Activated T-helper 2 cell treated with anti-CD3 and anti-CD28 coated beads, Interferon-gamma antibody, Interleukin-2, Interleukin-4, amounts not matched to agents 10 μg/mL and 5 μg/mL and 100 μg/mL, durations not matched to agents 14 hours and 24 hours and 36 hours (primary cell): Measurements from ENCODE around the gene TSPAN18. TPM values are rescaled to one million over a fixed set of nuclear protein-coding genes. Genes with fewer than 3 reads are reported as not detected.

ENCODE experiments used
- DNase-seq: peaks from one replicate; pipeline ENCODE4 v3.0.0; 2021; ENCODE audit warnings: low spot score
- H3K27ac Mint-ChIP-seq: one replicate; pipeline ENCODE4 v1.8.0; 2021; ENCODE audit warnings: mixed read lengths
- H3K27me3 Mint-ChIP-seq: one replicate; pipeline ENCODE4 v1.8.0; 2021; ENCODE audit warnings: low read depth, mixed read lengths
- H3K36me3 Mint-ChIP-seq: one replicate; pipeline ENCODE4 v1.8.0; 2021; ENCODE audit warnings: low read depth, mixed read lengths
- H3K4me1 Mint-ChIP-seq: one replicate; pipeline ENCODE4 v1.8.0; 2021; ENCODE audit warnings: low read depth, mixed read lengths
- H3K4me3 Mint-ChIP-seq: one replicate; pipeline ENCODE4 v1.8.0; 2021; ENCODE audit warnings: low read depth, mild to moderate bottlenecking, moderate library complexity, mixed read lengths
- H3K9me3 Mint-ChIP-seq: one replicate; pipeline ENCODE4 v1.8.0; 2021; ENCODE audit warnings: mixed read lengths
- intact Hi-C: fragments of 100-400 bp; cut with micrococcal nuclease; formaldehyde crosslinking; loops from one replicate; pipeline ENCODE4 v1.15.1; 2023
- total RNA-seq: library from RNA; stranded (reverse); gene quantifications from 2 replicates; pipeline ENCODE4 v1.2.3, GENCODE V29; 2022

TSPAN18 gene
- total RNA-seq, 1 donor from 2014 or later: 0.87 TPM

DNA sequence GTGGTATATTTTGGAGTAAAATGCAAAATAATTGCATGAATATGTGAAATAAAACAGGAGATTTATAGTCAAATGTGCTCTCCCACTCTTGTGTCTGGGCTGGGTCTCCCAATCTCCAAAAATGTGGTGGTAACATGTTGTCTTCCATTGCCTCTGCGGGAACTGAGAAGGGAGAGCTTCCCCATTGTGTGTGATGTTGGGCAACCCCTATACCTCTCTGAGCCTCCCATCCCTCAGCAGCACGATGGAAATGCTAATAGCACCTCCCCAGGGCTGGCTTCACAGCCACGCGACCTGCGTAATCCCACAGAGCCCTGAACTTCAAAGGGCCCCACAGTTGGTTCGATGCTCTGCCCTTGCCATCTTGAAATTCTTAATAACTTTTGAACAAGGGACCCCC is 151.9 kb downstream of the TSPAN18 start:
- H3K27ac Mint-ChIP-seq: no peak overlapping the region
- peaks cover 2% of the 10 kb centered on the region for H3K27me3 Mint-ChIP-seq
- no peak overlapping the region for H3K4me3 Mint-ChIP-seq
- no peaks in the 10 kb centered on the region for H3K9me3 Mint-ChIP-seq
- H3K36me3 Mint-ChIP-seq: no peaks in the 10 kb centered on the region
- H3K4me1 Mint-ChIP-seq: no peaks in the 10 kb centered on the region
- intact Hi-C loops: no loop called here
- DNase-seq: no peak

- no peak for DNase-seq
- intact Hi-C loops: no loop called here
- H3K9me3 Mint-ChIP-seq: no peaks in the 10 kb centered on the region
- no peaks in the 10 kb centered on the region for H3K4me1 Mint-ChIP-seq
- no peak overlapping the region for H3K4me3 Mint-ChIP-seq
- H3K27me3 Mint-ChIP-seq: peaks cover 2% of the 10 kb centered on the region
- H3K36me3 Mint-ChIP-seq: no peaks in the 10 kb centered on the region
- H3K27ac Mint-ChIP-seq: no peak overlapping the region
Observed at GRCh38 chr11:44879432-44879831, 152.7 kb downstream of the TSPAN18 start.

GRCh38 chr11:44880511-44880910 is 153.7 kb downstream of the TSPAN18 start:
- H3K36me3 Mint-ChIP-seq: no peaks in the 10 kb centered on the region
- H3K27me3 Mint-ChIP-seq: peaks cover 2% of the 10 kb centered on the region
- H3K4me1 Mint-ChIP-seq: no peaks in the 10 kb centered on the region
- intact Hi-C loops: no loop called here
- no peak overlapping the region for H3K4me3 Mint-ChIP-seq
- H3K9me3 Mint-ChIP-seq: no peaks in the 10 kb centered on the region
- no peak overlapping the region for H3K27ac Mint-ChIP-seq
- no peak for DNase-seq

GRCh38 chr11:44880953-44881352 is 154.2 kb downstream of the TSPAN18 start:
- no peak overlapping the region for H3K4me3 Mint-ChIP-seq
- no peak overlapping the region for H3K27ac Mint-ChIP-seq
- peaks cover 2% of the 10 kb centered on the region for H3K27me3 Mint-ChIP-seq
- H3K36me3 Mint-ChIP-seq: no peaks in the 10 kb centered on the region
- H3K9me3 Mint-ChIP-seq: no peaks in the 10 kb centered on the region
- H3K4me1 Mint-ChIP-seq: no peaks in the 10 kb centered on the region
- intact Hi-C loops: no loop called here
- DNase-seq: no peak

DNA sequence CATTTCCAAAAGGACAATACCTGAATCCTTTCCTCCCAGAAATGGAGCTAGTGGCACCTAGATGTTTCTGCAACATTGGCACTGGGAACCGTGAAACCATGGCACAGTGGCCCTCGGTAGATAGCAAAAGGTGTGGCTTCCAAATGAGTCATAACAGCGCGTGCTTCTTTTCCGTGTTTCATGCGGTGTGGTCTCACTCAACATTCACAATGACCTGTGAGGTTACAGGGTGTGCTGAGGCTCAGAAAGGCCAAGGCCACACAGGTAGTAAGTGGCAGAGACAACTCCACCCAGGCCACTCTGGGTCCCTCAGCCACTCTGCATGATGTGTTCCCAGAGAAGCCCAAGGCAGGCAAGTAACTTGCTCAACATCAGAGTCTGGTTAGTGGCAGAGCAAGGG is 156.5 kb downstream of the TSPAN18 start:
- Mint-ChIP-seq H3K4me3 (no peak overlapping the region), H3K27me3 (peaks cover 8% of the 10 kb centered on the region), H3K27ac (no peak overlapping the region), H3K4me1 (no peaks in the 10 kb centered on the region), H3K36me3 (no peaks in the 10 kb centered on the region), H3K9me3 (no peaks in the 10 kb centered on the region)
- DNase-seq: no peak
- intact Hi-C loops: no loop called here

DNA sequence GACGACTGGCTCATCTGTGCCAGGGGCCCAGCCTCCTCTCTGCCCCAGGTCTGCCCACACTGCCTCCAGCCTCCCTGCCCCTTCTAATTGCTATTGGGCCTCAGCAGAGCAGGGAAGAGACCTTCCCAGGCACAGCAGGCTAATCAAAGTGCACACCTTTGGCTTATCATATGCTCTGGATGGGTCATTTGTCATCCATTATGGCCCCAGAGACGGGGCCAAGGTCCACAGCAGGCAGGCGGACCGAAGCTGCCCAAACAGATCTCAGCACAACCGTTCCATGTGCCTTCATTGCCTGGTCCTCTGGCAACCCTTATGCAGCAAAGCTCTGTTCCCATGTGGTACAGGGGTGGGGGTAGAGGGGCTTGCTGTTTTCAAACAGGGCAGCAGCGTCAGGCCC is 157.3 kb downstream of the TSPAN18 start:
- H3K27ac Mint-ChIP-seq: no peak overlapping the region
- DNase-seq: no peak
- no peaks in the 10 kb centered on the region for H3K9me3 Mint-ChIP-seq
- peaks cover 8% of the 10 kb centered on the region for H3K27me3 Mint-ChIP-seq
- no peaks in the 10 kb centered on the region for H3K4me1 Mint-ChIP-seq
- intact Hi-C loops: no loop called here
- no peaks in the 10 kb centered on the region for H3K36me3 Mint-ChIP-seq
- no peak overlapping the region for H3K4me3 Mint-ChIP-seq

- Mint-ChIP-seq H3K27me3 (peaks cover 8% of the 10 kb centered on the region), H3K4me3 (no peak overlapping the region), H3K36me3 (no peaks in the 10 kb centered on the region), H3K27ac (no peak overlapping the region), H3K9me3 (no peaks in the 10 kb centered on the region), H3K4me1 (no peaks in the 10 kb centered on the region)
- intact Hi-C loops: no loop called here
- DNase-seq: no peak
Observed at GRCh38 chr11:44885065-44885810, 158.5 kb downstream of the TSPAN18 start.

DNA sequence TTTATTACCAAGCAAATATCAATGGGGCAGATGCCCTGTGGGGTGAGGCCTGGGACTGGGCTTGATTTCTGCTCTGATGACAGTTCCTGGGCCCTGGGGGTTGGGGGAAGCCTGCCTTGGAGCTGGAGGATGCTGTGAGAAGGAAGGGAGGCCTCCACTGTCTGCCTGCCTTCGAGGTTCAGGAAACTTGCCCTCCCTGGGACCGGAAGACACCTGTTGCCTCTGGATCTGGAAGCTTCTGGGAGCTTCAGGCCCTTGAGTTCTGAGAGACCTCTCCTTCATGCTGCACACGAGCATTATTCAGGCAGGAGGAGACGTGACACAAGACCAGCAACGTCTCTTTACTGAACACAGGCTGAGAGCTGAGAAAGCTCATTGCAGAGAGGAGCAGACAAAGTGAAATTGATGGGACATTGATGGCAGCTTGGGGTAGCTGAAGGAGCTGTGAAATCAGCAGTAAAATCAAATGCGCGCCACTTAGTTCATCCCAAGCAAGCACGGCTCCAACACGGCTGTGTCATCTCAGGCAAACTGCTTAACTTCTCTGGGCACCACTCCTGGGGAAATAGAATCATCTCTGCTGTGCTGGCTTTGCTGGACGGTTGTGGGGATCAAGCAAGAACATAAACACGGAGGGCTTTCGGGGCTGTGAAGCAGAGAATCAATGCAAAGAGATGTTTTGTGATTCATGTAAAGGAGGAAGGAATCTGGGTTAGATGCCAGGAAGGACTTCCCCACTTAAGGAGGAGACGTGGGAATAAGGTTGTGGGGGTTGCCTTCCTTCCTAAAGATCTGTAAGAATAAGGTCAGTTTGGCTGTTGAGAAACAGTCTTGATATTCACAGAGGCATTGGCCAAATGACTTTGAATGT is 159.4 kb downstream of the TSPAN18 start:
- H3K36me3 Mint-ChIP-seq: no peaks in the 10 kb centered on the region
- no peak overlapping the region for H3K4me3 Mint-ChIP-seq
- intact Hi-C loops: no loop called here
- DNase-seq: no peak
- no peaks in the 10 kb centered on the region for H3K4me1 Mint-ChIP-seq
- H3K27me3 Mint-ChIP-seq: peaks cover 8% of the 10 kb centered on the region
- no peaks in the 10 kb centered on the region for H3K9me3 Mint-ChIP-seq
- no peak overlapping the region for H3K27ac Mint-ChIP-seq

- no peak overlapping the region for H3K27ac Mint-ChIP-seq
- peaks cover 8% of the 10 kb centered on the region for H3K27me3 Mint-ChIP-seq
- no peak overlapping the region for H3K4me3 Mint-ChIP-seq
- intact Hi-C loops: no loop called here
- no peak for DNase-seq
- H3K9me3 Mint-ChIP-seq: no peaks in the 10 kb centered on the region
- H3K4me1 Mint-ChIP-seq: no peaks in the 10 kb centered on the region
- H3K36me3 Mint-ChIP-seq: no peaks in the 10 kb centered on the region
Observed at GRCh38 chr11:44886790-44887140, 160.0 kb downstream of the TSPAN18 start.

DNA sequence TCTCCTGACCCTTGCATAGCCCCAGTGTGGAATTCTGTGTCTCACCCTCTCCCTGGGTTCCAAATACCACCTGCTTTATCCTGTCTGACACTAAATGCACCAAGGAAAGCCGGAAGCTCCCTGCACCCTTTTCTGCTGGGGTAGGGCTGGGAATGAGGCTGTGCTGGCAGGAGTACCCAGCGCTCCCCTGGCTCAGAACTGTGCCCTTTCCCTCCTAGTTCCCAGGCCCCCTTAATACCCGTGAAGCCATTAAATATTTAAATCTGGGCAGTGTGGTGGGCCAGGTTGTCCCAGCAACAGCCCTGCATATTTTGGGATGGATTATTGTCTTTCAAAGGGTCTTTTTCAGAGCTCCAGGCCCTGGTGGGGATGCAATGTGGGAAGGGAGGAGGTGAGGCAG is 160.9 kb downstream of the TSPAN18 start:
- intact Hi-C loops: no loop called here
- Mint-ChIP-seq H3K27me3 (peaks cover 6% of the 10 kb centered on the region), H3K4me3 (no peak overlapping the region), H3K27ac (no peak overlapping the region), H3K9me3 (no peaks in the 10 kb centered on the region), H3K4me1 (no peaks in the 10 kb centered on the region), H3K36me3 (no peaks in the 10 kb centered on the region)
- no peak for DNase-seq

- H3K9me3 Mint-ChIP-seq: no peaks in the 10 kb centered on the region
- H3K27me3 Mint-ChIP-seq: peaks cover 8% of the 10 kb centered on the region
- no peak for DNase-seq
- H3K4me1 Mint-ChIP-seq: no peaks in the 10 kb centered on the region
- intact Hi-C loops: no loop called here
- no peaks in the 10 kb centered on the region for H3K36me3 Mint-ChIP-seq
- H3K27ac Mint-ChIP-seq: no peak overlapping the region
- H3K4me3 Mint-ChIP-seq: no peak overlapping the region
Observed at GRCh38 chr11:44889266-44889665, 162.5 kb downstream of the TSPAN18 start.

- DNase-seq: no peak
- peaks cover 2% of the 10 kb centered on the region for H3K27me3 Mint-ChIP-seq
- H3K36me3 Mint-ChIP-seq: no peaks in the 10 kb centered on the region
- intact Hi-C loops: no loop called here
- no peak overlapping the region for H3K4me3 Mint-ChIP-seq
- H3K27ac Mint-ChIP-seq: no peak overlapping the region
- no peaks in the 10 kb centered on the region for H3K9me3 Mint-ChIP-seq
- H3K4me1 Mint-ChIP-seq: no peaks in the 10 kb centered on the region
Observed at GRCh38 chr11:44892843-44893242, 166.1 kb downstream of the TSPAN18 start.

- intact Hi-C loops: no loop called here
- H3K9me3 Mint-ChIP-seq: no peaks in the 10 kb centered on the region
- DNase-seq: no peak
- peaks cover 2% of the 10 kb centered on the region for H3K27me3 Mint-ChIP-seq
- H3K36me3 Mint-ChIP-seq: no peaks in the 10 kb centered on the region
- no peak overlapping the region for H3K4me3 Mint-ChIP-seq
- no peak overlapping the region for H3K27ac Mint-ChIP-seq
- no peaks in the 10 kb centered on the region for H3K4me1 Mint-ChIP-seq
Observed at GRCh38 chr11:44893308-44893822, 166.6 kb downstream of the TSPAN18 start.
